Vagina (tissue), 2 donors: ENCODE data around the gene MYLK4.

Source experiments
- CTCF ChIP-seq, 3 experiments: fragments of 450-650 bp in 2 of 3; fragments of 200-600 bp in 1 of 3; sonication (generic) in 1 of 3; IDR thresholded peaks; one replicate each; pipeline ENCODE4 v1.5.1; 2017 to 2019; ENCODE audit warnings: antibody characterized with exemption in 3 of 3, mild to moderate bottlenecking in 2 of 3, moderate library complexity in 2 of 3
- POLR2A ChIP-seq, 2 donors: fragments of 450-650 bp; IDR thresholded peaks; one replicate each; pipeline ENCODE4 v1.6.1; 2017; ENCODE audit warnings: antibody characterized with exemption in 2 of 2, mild to moderate bottlenecking in 2 of 2, moderate library complexity in 2 of 2
- POLR2AphosphoS5 ChIP-seq, 2 donors: sonication (generic); formaldehyde crosslinking; IDR thresholded peaks; one replicate each; pipeline ENCODE4 v1.9.0; 2017; ENCODE audit warnings: antibody characterized with exemption in 2 of 2, mild to moderate bottlenecking in 2 of 2, low read depth in 1 of 2; ENCODE audit not compliant: insufficient read depth in 1 of 2

GRCh38 chr6:2643935-2644539, 106.7 kb downstream of the MYLK4 start:
- no peak for TF ChIP-seq POLR2AphosphoS5 (IDR thresholded peaks at IDR 0.05; ENCODE audit: insufficient read depth in 1 of 2, low read depth in 1 of 2)
- TF ChIP-seq CTCF (IDR thresholded peaks at IDR 0.05): no peak
- TF ChIP-seq POLR2A (IDR thresholded peaks at IDR 0.05): no peak
